Prostate gland (tissue), 2 donors: ENCODE results near the gene GAL.

Source experiments
- POLR2A ChIP-seq: fragments of 450-650 bp; IDR thresholded peaks from one replicate; pipeline ENCODE4 v1.6.1; 2016; ENCODE audit warnings: antibody characterized with exemption, mild to moderate bottlenecking
- TF ChIP-seq, protein P1 (sequence below), 4 experiments: fragments of 200-600 bp in 2 of 4; fragments of 450-650 bp in 2 of 4; sonication (generic) in 2 of 4; IDR thresholded peaks; 1 replicate in 3 of 4; 2 replicates in 1 of 4; pipeline ENCODE4 v1.5.1; 2016 to 2019; ENCODE audit warnings: antibody characterized with exemption in 4 of 4, mild to moderate bottlenecking in 2 of 4, moderate library complexity in 2 of 4

DNA sequence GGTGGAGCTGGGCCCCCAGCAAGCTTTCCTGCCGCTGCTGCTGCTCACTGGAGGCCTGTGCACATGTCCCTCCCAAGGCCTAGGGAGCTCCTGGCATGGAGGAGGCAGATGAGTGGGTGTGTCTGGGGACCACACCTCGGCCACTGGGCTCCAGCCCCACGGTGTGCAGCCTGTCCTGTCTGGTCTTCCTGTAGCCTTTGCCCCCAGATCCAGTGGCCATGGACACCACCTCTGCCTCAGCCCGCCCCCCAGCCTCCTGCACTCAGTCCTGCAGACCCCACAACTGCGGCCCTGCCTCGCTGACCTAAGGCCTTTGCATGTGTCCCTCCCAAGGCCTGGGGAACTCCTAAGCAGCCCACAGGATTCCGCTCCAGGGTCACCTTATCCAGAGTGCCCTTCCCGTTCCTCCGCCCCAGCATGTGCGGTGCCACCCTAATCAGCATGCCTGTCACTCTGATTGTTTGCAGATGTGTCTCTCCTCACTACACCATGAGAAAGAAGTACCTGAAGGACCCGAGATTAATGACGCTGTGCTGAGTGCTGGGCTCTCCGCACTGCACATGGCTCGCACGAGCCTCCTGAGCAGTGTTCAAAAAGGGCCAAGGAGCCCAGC lies 8.6 kb downstream of the GAL start:
- no peak for TF ChIP-seq POLR2A
- TF ChIP-seq, protein P1, sequence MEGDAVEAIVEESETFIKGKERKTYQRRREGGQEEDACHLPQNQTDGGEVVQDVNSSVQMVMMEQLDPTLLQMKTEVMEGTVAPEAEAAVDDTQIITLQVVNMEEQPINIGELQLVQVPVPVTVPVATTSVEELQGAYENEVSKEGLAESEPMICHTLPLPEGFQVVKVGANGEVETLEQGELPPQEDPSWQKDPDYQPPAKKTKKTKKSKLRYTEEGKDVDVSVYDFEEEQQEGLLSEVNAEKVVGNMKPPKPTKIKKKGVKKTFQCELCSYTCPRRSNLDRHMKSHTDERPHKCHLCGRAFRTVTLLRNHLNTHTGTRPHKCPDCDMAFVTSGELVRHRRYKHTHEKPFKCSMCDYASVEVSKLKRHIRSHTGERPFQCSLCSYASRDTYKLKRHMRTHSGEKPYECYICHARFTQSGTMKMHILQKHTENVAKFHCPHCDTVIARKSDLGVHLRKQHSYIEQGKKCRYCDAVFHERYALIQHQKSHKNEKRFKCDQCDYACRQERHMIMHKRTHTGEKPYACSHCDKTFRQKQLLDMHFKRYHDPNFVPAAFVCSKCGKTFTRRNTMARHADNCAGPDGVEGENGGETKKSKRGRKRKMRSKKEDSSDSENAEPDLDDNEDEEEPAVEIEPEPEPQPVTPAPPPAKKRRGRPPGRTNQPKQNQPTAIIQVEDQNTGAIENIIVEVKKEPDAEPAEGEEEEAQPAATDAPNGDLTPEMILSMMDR (IDR thresholded peaks at IDR 0.05) = no peak
